GM21515 (cell line): Measurements from ENCODE around the gene TAS1R2.
"Not testable (repeated sequence)": the region's sequence is repeated elsewhere in the genome, so short reads cannot be mapped to it uniquely, and the experiment has no call there.

Source experiments
- ATAC-seq: cut with Tn5 transposase; IDR thresholded peaks from one replicate; pipeline ENCODE4 v1.9.1; 2021; ENCODE audit not compliant: unreplicated experiment

TAS1R2 gene

GRCh38 chr1:18859560-18859959 lies at the start of gene TAS1R2:
TSS of gene TAS1R2 (minus strand) at chr1:18859660. CDS start at chr1:18859660, 0 bp downstream.
- ATAC-seq = no peak

- ATAC-seq = no peak
These were observed 48.7 kb upstream of the TAS1R2 start for GRCh38 chr1:18907917-18908845.

- ATAC-seq = no peak
These were observed 47.8 kb upstream of the TAS1R2 start for GRCh38 chr1:18907021-18907916.

- ATAC-seq = no peak
These were observed 43.9 kb upstream of the TAS1R2 start for GRCh38 chr1:18903291-18903756.

- ATAC-seq = peak; percentile 96
These were observed 43.2 kb upstream of the TAS1R2 start, which contains the start of gene ALDH4A1 for GRCh38 chr1:18902523-18903290. TSS of gene ALDH4A1 (minus strand) at chr1:18902555. CDS start at chr1:18902523, 32 bp downstream.

GRCh38 chr1:18901952-18902522 lies 42.6 kb upstream of the TAS1R2 start:
- no peak for ATAC-seq

- ATAC-seq = no peak
These were observed 41.9 kb upstream of the TAS1R2 start for GRCh38 chr1:18901147-18901951.

GRCh38 chr1:18900303-18900841 lies 40.9 kb upstream of the TAS1R2 start:
- no peak for ATAC-seq

GRCh38 chr1:18899363-18900049 lies 40.0 kb upstream of the TAS1R2 start:
- ATAC-seq = no peak

- ATAC-seq = no peak
These were observed 39.1 kb upstream of the TAS1R2 start for GRCh38 chr1:18898567-18898966.

GRCh38 chr1:18895317-18895716 lies 35.9 kb upstream of the TAS1R2 start:
- ATAC-seq = no peak

- ATAC-seq = no peak
These were observed 33.7 kb upstream of the TAS1R2 start for GRCh38 chr1:18893120-18893519.

GRCh38 chr1:18891858-18892257 lies 32.4 kb upstream of the TAS1R2 start:
- ATAC-seq = not testable (repeated sequence)

GRCh38 chr1:18891426-18891780 lies 31.9 kb upstream of the TAS1R2 start:
- ATAC-seq = no peak

- no peak for ATAC-seq
These were observed 31.4 kb upstream of the TAS1R2 start for GRCh38 chr1:18890706-18891425.

GRCh38 chr1:18886003-18886335 lies 26.5 kb upstream of the TAS1R2 start:
- no peak for ATAC-seq

GRCh38 chr1:18885311-18886002 lies 26.0 kb upstream of the TAS1R2 start:
- no peak for ATAC-seq

- no peak for ATAC-seq
These were observed 25.3 kb upstream of the TAS1R2 start for GRCh38 chr1:18884727-18885126.
